Breast epithelium (tissue), 3 donors: ENCODE results near the gene IRS1.

Experiments
- CTCF ChIP-seq, 3 donors: fragments of 450-650 bp; IDR thresholded peaks; one replicate each; pipeline ENCODE4 v1.5.1; 2016 to 2017; ENCODE audit warnings: antibody characterized with exemption in 3 of 3, mild to moderate bottlenecking in 3 of 3, moderate library complexity in 3 of 3
- POLR2A ChIP-seq: fragments of 450-650 bp; IDR thresholded peaks from one replicate; pipeline ENCODE4 v1.6.1; 2016; ENCODE audit warnings: antibody characterized with exemption, mild to moderate bottlenecking, moderate library complexity
- POLR2AphosphoS5 ChIP-seq, 3 donors: sonication (generic); formaldehyde crosslinking; IDR thresholded peaks; one replicate each; pipeline ENCODE4 v1.6.1; 2017; ENCODE audit warnings: antibody characterized with exemption in 3 of 3

GRCh38 chr2:226835796-226836547 lies 36.4 kb upstream of the IRS1 start, which contains the start of gene RHBDD1:
- TF ChIP-seq CTCF (IDR thresholded peaks at IDR 0.05) (no peak), POLR2A (no peak), POLR2AphosphoS5 (IDR thresholded peaks at IDR 0.05) (peak; percentile 84 to 95 (median 92))
